GM04503 (cell line): ENCODE results near the gene C9orf57.
"Not testable (repeated sequence)": the region's sequence is repeated elsewhere in the genome, so short reads cannot be mapped to it uniquely, and the experiment has no call there.

Experiments
- DNase-seq: peaks from one replicate; pipeline ENCODE4 v3.0.0-alpha.2; 2012; ENCODE audit warnings: low read depth

The C9orf57 gene

GRCh38 chr9:72023596-72023995 is 36.8 kb downstream of the C9orf57 start:
- no peak for DNase-seq

DNA sequence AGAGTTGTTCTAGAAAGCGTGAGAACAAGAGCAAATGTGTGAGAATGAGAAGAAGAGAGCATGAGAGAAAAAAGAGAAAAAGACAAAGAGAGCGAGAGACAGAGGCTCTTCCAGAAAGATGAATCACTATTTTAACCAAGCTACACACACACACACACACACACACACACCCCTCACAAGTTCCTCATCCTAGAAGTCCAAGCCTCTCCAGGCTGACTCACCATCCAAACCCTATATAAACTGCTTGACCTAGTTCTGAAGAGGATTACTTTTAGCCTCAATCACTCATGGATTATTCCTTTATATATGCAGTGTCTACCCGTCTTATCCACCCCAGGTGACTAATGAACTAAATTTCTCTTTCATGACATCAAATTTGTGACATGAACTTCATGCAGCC is 37.6 kb downstream of the C9orf57 start:
- DNase-seq, result peak; percentile 64

DNA sequence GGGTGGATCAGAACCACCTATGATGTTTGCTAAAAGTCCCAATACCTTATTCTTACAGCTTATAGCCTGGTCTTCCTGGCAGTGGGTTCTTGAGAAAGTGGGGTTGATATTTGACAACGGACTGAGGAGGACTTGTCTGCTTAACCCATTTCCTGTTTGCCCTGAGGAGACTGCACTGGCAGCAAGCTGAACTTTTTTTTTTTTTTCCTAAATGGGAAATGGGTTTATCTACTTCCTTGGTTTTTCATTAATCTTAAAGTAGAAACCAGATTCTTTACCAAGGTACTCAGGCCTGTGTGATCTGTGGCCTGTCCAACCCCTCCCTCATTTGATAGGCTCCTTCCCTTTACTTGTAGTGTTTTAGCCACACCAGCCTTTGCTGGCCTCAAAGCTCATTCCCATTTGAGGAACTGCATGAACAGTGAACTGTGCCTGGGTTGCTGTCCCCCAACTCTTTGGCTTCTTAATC is 47.1 kb downstream of the C9orf57 start:
- no peak for DNase-seq

GRCh38 chr9:72012646-72013045 is 47.8 kb downstream of the C9orf57 start:
- no peak for DNase-seq

GRCh38 chr9:72007726-72008125 is 52.7 kb downstream of the C9orf57 start:
- not testable (repeated sequence) for DNase-seq

DNA sequence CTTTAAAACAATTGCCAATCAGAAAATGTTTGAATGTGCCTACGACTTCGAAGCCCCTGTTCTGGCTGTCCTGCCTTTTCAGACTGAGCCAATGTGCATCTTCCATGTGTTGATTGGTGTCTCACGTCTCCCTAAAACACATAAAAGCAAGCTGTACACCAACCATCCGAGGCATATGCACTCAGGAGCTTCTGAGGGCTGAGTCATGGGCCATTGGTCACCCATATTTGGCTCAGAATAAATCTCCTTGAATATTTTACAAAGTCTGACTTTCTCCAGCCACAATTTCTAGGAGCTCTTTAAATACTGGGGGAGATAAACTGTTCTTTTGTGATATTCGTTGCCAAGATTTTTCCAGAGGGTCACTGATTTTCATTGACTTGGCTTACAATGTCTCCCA is 53.9 kb downstream of the C9orf57 start:
- no peak for DNase-seq

DNA sequence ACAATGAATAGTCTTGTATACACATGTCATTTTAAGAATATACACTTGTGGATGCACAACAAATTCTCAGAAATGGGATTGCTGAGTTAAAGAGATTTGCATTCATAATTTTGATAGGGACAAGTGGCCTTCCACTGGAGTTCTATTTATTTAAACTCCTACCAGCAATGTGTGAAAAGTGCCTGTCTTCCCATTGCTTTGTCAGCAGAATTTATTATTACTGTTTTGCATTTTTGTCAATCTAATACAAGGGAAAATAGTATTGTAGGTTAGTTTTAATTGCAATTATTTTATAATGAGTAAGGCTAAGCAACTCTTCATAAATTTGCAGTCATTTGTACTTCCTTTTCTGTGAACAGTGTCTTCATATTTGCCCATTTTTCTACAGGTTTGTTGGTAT is 55.0 kb downstream of the C9orf57 start:
- DNase-seq, result no peak
